Fibroblast of the aortic adventitia (primary cell): ENCODE measurements around the gene SGK1. TPM values are rescaled to one million over a fixed set of nuclear protein-coding genes. Genes with fewer than 3 reads are reported as not detected.

Source experiments
- DNase-seq: peaks from one replicate; pipeline ENCODE4 v3.0.0-alpha.2; 2010; ENCODE audit warnings: low read depth
- H3K4me3 ChIP-seq: 2 replicates; pipeline ENCODE4 v1.5.1; 2011; ENCODE audit warnings: low read depth, mild to moderate bottlenecking, control low read depth, low read length, moderate library complexity
- total RNA-seq: library from RNA; depleted of rRNA; stranded (reverse); fragments of >200 nt; gene quantifications from 2 replicates; pipeline ENCODE4 v1.2.3, GENCODE V29; 2012; ENCODE audit warnings: low replicate concordance
- TF ChIP-seq, protein P1 (sequence below): IDR thresholded peaks from 2 replicates; pipeline ENCODE4 v1.5.1; 2011; ENCODE audit warnings: mild to moderate bottlenecking, low read length, control low read depth, inconsistent platforms; ENCODE audit not compliant: insufficient read depth

Gene SGK1
- total RNA-seq, 1 donor, result 63.2 TPM

DNA sequence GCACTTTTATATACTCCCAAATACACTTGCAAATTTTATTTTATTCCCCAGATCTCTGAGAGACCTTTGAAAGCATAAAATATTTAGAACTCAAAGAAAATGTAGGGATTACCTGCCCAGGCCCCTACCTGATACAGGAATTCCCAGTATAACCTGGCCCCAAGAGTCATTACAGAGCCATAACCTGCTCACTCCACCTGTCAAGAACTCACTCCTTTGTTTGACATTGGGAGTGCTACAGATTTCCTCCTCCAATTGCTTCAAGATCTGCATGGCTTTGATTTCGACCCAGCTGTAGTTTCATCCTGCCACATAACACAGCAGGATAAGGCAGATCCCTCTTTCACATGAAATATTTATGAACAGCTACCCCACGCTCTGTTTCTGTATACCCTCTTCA lies 169.3 kb downstream of the SGK1 start:
- H3K4me3 ChIP-seq, result no peak overlapping the region
- no peak for DNase-seq
- TF ChIP-seq, protein P1, sequence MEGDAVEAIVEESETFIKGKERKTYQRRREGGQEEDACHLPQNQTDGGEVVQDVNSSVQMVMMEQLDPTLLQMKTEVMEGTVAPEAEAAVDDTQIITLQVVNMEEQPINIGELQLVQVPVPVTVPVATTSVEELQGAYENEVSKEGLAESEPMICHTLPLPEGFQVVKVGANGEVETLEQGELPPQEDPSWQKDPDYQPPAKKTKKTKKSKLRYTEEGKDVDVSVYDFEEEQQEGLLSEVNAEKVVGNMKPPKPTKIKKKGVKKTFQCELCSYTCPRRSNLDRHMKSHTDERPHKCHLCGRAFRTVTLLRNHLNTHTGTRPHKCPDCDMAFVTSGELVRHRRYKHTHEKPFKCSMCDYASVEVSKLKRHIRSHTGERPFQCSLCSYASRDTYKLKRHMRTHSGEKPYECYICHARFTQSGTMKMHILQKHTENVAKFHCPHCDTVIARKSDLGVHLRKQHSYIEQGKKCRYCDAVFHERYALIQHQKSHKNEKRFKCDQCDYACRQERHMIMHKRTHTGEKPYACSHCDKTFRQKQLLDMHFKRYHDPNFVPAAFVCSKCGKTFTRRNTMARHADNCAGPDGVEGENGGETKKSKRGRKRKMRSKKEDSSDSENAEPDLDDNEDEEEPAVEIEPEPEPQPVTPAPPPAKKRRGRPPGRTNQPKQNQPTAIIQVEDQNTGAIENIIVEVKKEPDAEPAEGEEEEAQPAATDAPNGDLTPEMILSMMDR, result no peak

DNA sequence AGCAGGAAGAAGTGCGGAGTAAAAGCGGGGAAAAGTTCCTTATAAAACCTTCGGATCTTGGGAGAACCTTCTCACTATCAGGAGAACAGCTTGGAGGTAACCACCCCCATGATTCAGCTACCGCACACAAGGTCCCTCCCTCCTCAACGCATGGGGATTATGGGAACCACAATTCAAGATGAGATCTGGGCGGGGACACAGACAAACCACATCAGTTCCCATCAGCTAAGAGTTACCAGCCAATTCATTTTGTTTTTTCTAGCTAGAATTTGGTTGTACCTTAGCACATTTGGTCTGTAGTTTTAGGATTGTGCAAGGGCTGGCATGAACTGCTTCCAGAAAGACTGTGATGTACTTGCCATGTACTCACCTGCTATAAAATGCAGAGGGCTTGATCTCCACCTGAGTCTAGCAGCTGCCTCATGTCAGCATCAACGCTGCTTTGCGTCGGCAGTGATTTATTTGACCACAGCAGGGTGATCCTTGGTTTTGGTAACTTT lies 170.8 kb downstream of the SGK1 start:
- no peak for DNase-seq
- H3K4me3 ChIP-seq, result no peak overlapping the region
- TF ChIP-seq, protein P1, result no peak

DNA sequence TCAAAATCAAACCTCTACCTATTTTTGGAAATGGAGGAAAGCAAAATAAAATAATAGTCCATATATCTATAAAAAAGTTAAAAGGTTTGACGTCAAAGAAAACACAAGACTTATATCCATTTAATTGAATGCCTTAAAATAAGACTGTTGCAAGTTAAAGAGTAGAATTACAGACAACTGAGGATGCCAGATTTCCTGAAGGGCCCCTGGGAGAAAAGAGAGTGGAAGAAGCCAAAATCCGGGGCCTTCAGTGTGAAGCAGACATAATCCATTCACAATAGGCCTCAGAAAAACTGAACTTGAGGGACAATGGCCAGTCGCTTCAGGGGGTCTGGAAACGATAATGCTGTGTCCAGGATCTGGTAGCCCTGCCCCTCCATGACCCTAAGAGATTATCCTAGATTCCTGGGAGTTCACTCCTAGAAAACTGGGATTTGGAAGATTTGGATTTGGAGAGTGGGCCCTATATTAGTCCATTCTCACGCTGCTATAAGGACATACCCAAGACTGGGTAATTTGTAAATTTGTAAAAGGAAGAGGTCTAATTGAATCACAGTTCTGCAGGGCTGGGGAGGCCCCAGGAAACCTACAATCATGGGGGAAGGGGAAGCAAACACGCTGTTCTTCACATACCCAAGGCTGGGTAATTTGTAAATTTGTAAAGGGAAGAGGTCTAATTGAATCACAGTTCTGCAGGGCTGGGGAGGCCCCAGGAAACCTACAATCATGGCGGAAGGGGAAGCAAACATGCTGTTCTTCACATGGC lies 171.5 kb downstream of the SGK1 start:
- no peak overlapping the region for H3K4me3 ChIP-seq
- TF ChIP-seq, protein P1, result no peak
- peak; percentile 79 for DNase-seq

DNA sequence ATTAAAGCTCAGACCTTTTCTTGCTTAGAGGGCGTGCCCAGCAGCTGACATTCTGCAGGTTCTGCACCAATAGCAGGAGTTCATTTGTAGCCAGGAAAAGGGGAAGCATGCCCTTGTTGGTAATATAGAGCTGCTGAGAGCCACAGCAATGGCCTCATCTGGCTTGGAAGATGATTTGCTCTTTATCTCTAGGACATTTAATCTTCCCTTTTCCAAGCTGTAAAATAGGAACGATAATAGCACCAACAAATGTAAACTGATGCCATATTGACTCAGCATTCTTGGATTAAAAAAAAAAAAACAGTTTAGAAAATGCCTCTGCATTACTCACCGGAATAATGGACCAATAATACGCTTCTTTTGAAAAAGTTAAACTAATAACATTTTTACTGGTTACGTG lies 172.1 kb downstream of the SGK1 start:
- no peak overlapping the region for H3K4me3 ChIP-seq
- DNase-seq, result peak; percentile 84
- TF ChIP-seq, protein P1, result no peak

DNA sequence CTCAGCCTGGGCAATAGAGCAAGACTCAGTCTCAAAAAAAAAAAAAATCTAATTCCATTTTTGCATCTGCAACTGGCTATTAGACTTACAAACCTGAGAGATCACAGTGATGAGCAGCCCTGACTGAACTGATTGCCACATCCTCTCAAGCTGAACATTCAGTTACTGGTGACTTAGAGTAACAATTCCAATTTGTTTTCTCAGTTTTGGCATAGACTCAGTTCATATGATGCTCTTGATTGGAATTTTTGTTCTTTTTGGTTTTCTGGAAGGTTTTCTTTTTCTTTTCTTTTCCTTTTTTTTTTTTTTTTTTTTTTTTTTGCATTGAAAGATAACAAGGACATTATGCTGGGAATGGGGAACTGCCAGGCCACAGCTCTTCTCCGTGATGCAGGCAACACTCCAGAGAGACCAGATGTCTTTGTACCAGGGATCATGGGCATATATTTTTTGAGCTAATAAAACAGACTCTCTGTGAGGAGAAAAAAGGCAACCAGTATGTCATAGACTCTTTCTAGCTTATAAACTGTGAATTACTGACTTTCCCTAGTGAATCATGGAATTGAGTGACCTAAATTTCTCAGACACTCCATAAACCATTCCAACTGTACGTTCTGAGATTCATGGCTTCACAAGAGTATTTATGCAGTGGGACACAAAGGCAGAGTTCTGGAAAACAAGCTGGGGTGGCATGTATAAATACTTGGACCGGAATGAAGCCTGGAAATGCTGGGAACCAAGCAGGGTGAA lies 179.5 kb downstream of the SGK1 start:
- DNase-seq, result peak; percentile 49
- H3K4me3 ChIP-seq, result no peak overlapping the region
- TF ChIP-seq, protein P1, result no peak

DNA sequence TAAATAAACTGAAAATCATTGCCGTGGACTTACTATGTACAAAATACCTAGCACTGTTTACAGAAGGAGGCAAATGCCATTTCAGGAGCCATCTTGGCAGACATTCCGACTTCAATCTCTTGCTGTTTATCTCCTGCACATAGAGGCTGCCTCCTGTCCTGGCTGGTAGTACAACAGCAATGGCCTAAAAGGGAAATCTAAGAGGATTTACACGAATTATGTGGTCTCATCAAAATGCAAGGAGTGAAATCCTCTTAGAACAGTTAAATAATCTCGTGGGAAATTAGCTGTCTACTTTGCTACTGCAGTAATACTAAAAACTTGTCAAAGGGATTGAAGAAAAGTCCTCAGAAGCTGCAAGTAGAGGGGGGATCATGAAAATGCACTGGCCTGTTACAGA lies 183.3 kb downstream of the SGK1 start:
- TF ChIP-seq, protein P1, result no peak

More for the DNA sequence above, 183.3 kb downstream of the SGK1 start:
- DNase-seq, result no peak
- no peak overlapping the region for H3K4me3 ChIP-seq
